HEK293T (cell line): ENCODE data around the gene CDC40.

Experiments
- BHLHE40 ChIP-seq: fragments of 450-650 bp; IDR thresholded peaks from 2 replicates; pipeline ENCODE4 v1.6.1; 2016; ENCODE audit warnings: mild to moderate bottlenecking, moderate library complexity, borderline replicate concordance
- ELF4 ChIP-seq: fragments of 450-650 bp; IDR thresholded peaks from 2 replicates; pipeline ENCODE4 v1.6.1; 2017; ENCODE audit warnings: antibody characterized with exemption
- FOXA1 ChIP-seq: fragments of 450-650 bp; IDR thresholded peaks from 2 replicates; pipeline ENCODE4 v1.6.1; 2016; ENCODE audit warnings: mild to moderate bottlenecking
- FOXK2 ChIP-seq: fragments of 450-650 bp; IDR thresholded peaks from 2 replicates; pipeline ENCODE4 v1.6.1; 2016; ENCODE audit warnings: mild to moderate bottlenecking
- FOXM1 ChIP-seq: fragments of 450-650 bp; IDR thresholded peaks from 2 replicates; pipeline ENCODE4 v1.6.1; 2017; ENCODE audit warnings: mild to moderate bottlenecking, borderline replicate concordance
- HDGF ChIP-seq: fragments of 450-650 bp; IDR thresholded peaks from 2 replicates; pipeline ENCODE4 v1.6.1; 2017; ENCODE audit warnings: antibody characterized with exemption, borderline replicate concordance
- LEF1 ChIP-seq: fragments of 450-650 bp; IDR thresholded peaks from 2 replicates; pipeline ENCODE4 v1.6.1; 2017; ENCODE audit warnings: mild to moderate bottlenecking, borderline replicate concordance
- SP1 ChIP-seq: fragments of 450-650 bp; IDR thresholded peaks from 2 replicates; pipeline ENCODE4 v1.6.1; 2017
- SUZ12 ChIP-seq: fragments of 450-650 bp; IDR thresholded peaks from 2 replicates; pipeline ENCODE4 v1.6.1; 2016; ENCODE audit warnings: mild to moderate bottlenecking
- TARDBP ChIP-seq: fragments of 450-650 bp; IDR thresholded peaks from 2 replicates; pipeline ENCODE4 v1.6.1; 2016

DNA sequence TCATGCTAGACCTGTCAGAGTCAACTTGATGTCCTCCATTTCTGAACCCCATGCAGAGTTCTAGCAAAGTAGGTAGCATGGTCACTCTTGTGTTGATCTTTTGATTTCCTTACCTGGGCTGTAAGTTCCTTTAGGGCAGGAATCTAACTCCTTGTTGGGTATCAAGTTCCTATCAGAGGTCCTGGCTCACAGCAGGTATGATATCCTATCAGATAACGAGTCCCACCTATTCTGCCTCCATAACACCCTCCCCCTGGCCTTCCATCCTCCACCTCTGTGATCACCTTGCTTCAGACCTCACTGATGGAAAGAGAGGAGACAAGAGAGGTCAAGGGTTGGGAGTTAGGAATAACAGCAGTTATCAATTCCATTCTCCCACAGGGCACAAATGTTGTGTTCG lies 76.1 kb downstream of the CDC40 start:
- no peak for TF ChIP-seq BHLHE40
- no peak for TF ChIP-seq FOXK2
- TF ChIP-seq FOXA1 = no peak
- TF ChIP-seq ELF4 = no peak
- no peak for TF ChIP-seq SP1
- TF ChIP-seq FOXM1 = no peak
- TF ChIP-seq SUZ12 = no peak
- no peak for TF ChIP-seq HDGF
- TF ChIP-seq TARDBP = no peak
- no peak for TF ChIP-seq LEF1
